Heart right ventricle (tissue), 16 donors: ENCODE measurements around the gene FAM234A. TPM values are rescaled to one million over a fixed set of nuclear protein-coding genes. Genes with fewer than 3 reads are reported as not detected.

Source experiments
- ATAC-seq, 8 donors: fragments of 200-7000 bp; cut with Tn5 transposase; one replicate each; pipeline ENCODE4 v1.9.1; 2020; ENCODE audit warnings: mild to moderate bottlenecking in 8 of 8, moderate library complexity in 8 of 8, moderate number of reproducible peaks in 1 of 8
- DNase-seq, 2 donors: peaks; one replicate each; pipeline ENCODE4 v3.0.0-alpha.2; 2020
- H3K27ac ChIP-seq, 10 donors: fragments of 200-600 bp; sonication (generic) in 2 of 10; one replicate each; pipeline versions ENCODE4 v1.5.0 to v1.8.0; 2020 to 2022; ENCODE audit warnings: mild to moderate bottlenecking in 3 of 10
- H3K27me3 ChIP-seq, 7 donors: fragments of 200-600 bp; one replicate each; pipeline ENCODE4 v1.8.0; 2021 to 2022; ENCODE audit warnings: mild to moderate bottlenecking in 2 of 7
- H3K36me3 ChIP-seq, 9 donors: fragments of 200-600 bp; sonication (generic) in 1 of 9; one replicate each; pipeline versions ENCODE4 v1.5.0 to v1.8.0; 2020 to 2022; ENCODE audit warnings: mild to moderate bottlenecking in 2 of 9
- H3K4me1 ChIP-seq, 9 donors: fragments of 200-600 bp; sonication (generic) in 1 of 9; one replicate each; pipeline versions ENCODE4 v1.5.0 to v1.8.0; 2020 to 2022; ENCODE audit warnings: mild to moderate bottlenecking in 4 of 9
- H3K4me3 ChIP-seq, 10 donors: fragments of 200-600 bp; sonication (generic) in 2 of 10; one replicate each; pipeline versions ENCODE4 v1.5.0 to v1.8.0; 2020 to 2022; ENCODE audit warnings: mild to moderate bottlenecking in 7 of 10, moderate library complexity in 2 of 10
- H3K9me3 ChIP-seq, 11 donors: fragments of 200-600 bp in 10 of 11; sonication (generic) in 2 of 11; one replicate each; pipeline versions ENCODE4 v1.5.0 to v1.8.0; 2013 to 2022; ENCODE audit warnings: mild to moderate bottlenecking in 2 of 11, control low read depth in 1 of 11, moderate library complexity in 1 of 11
- CTCF ChIP-seq, 9 donors: fragments of 200-600 bp; sonication (generic) in 2 of 9; IDR thresholded peaks; one replicate each; pipeline versions ENCODE4 v1.5.0 to v1.8.0; 2021 to 2022; ENCODE audit warnings: antibody characterized with exemption in 9 of 9, mild to moderate bottlenecking in 5 of 9, moderate library complexity in 1 of 9
- WGBS, 2 donors: extraction: QIAGEN DNeasy Blood & Tissue Kit; methylation state at CpG; one replicate each; pipeline ENCODE4 v1.1.7; 2013; ENCODE audit warnings: inconsistent platforms in 1 of 2; 5-methylcytosine and 5-hydroxymethylcytosine counted together
- intact Hi-C, 10 donors: fragments of 100-400 bp; cut with DNase I; formaldehyde crosslinking; loops; one replicate each; pipeline versions ENCODE4 v1.11.1 to v1.14.2; 2022
- polyA plus RNA-seq, 2 donors: library from polyadenylated mRNA; stranded (reverse); fragments of 200-250 nt; gene quantifications; one replicate each; pipeline ENCODE4 v1.2.3, GENCODE V29; 2013
- total RNA-seq, 10 donors: library from RNA; stranded (reverse); fragmentation: NEBNext Ultra II Directional in 3 of 10; extraction: Animal tissue kit (Norgen Biotek cat#: 25700) in 3 of 10; gene quantifications; one replicate each; pipeline versions ENCODE4 v1.2.1 to v1.2.4, GENCODE V29; 2021 to 2023
- donor health status: Arrhythmogenic right ventricular cardiomyopathy.
- donor health status: ischemic (EF 13 %, LVEDD 7.1; RV severe dilation, severe dysfunction).
- donor health status: healthy with polysubstance abuse.
- donor health status: DM: no; HTN: yes; CAD: no.
- donor health status: DM: no; HTN: no; CAD: no.
- donor health status: ischemic (EF 25% LVEDD 6.9; RV normal size, moderate dysfunction).
- donor health status: ischemic (EF 25% LVEDD 5.7; RV mildly dilated, moderate dysfunction).
- donor health status: healthy.
- donor health status: DM: yes; HTN: yes; CAD: no.
- donor health status: Ischemic cardiomyopathy.
- donor health status: ischemic (EF 35%, LVEDD 5.7; RV mildly dilated, moderate dysfunction).
- donor health status: nonischemic (EF 11% LVEDD 7.7; RV severe dilation, severe dysfunction).
- donor health status: DM: yes; HTN: yes; CAD: no.
- donor health status: PGD.
- donor health status: ischemic (EF 29% LVEDD 5.4; RV normal size, mild dysfunction).
- donor health status: nonischemic (EF 23%, LVEDD 6.1; RV moderate dilation, normal function).

Gene FAM234A
- total and polyA plus RNA-seq, 12 donors: 70.5 to 200 (median 154) TPM

- H3K4me1 ChIP-seq: no peaks in the 10 kb centered on the region
- H3K36me3 ChIP-seq: peaks cover 0 to 79% (median 6%) of the 10 kb centered on the region in 9 donors
- whole genome bisulfite sequencing, 2 donors: 90% methylated on average over 43 of the region's 43 CpGs
- no peak overlapping the region for H3K27ac ChIP-seq
- intact Hi-C loops: no loop called here
- peak in 3 of 9 donors; percentile 16 to 24 (median 17) for TF ChIP-seq CTCF (IDR thresholded peaks at IDR 0.05)
- ATAC-seq: peak in 2 of 8 donors; percentile 40 to 50
- no peaks in the 10 kb centered on the region for H3K27me3 ChIP-seq
- no peak for DNase-seq
- H3K9me3 ChIP-seq: no peaks in the 10 kb centered on the region
- no peak overlapping the region for H3K4me3 ChIP-seq
These were observed 69.3 kb downstream of the FAM234A start for GRCh38 chr16:303760-304505.

- no peak for TF ChIP-seq CTCF (IDR thresholded peaks at IDR 0.05)
- no peak overlapping the region for H3K4me3 ChIP-seq
- WGBS, 2 donors: 90 to 92% methylated on average over 19 of the region's 19 CpGs
- no peak for ATAC-seq
- intact Hi-C loops: loop anchor here in 1 of 10 donors (5.0 kb wide), 1 partner anchor 821 kb away; no protein-coding TSS in a partner anchor
- no peaks in the 10 kb centered on the region for H3K9me3 ChIP-seq
- H3K4me1 ChIP-seq: no peaks in the 10 kb centered on the region
- peaks cover 0 to 83% (median 11%) of the 10 kb centered on the region in 9 donors for H3K36me3 ChIP-seq
- no peak for DNase-seq
- H3K27ac ChIP-seq: no peak overlapping the region
- no peaks in the 10 kb centered on the region for H3K27me3 ChIP-seq
These were observed 71.5 kb downstream of the FAM234A start for GRCh38 chr16:305916-306626.

GRCh38 chr16:306911-307370 lies 72.3 kb downstream of the FAM234A start:
- Histone ChIP-seq H3K36me3 (peaks cover 0 to 83% (median 11%) of the 10 kb centered on the region in 9 donors), H3K4me3 (no peak overlapping the region)
- intact Hi-C loops: loop anchor here in 1 of 10 donors (5.0 kb wide), 1 partner anchor 820 kb away; no protein-coding TSS in a partner anchor

More at GRCh38 chr16:306911-307370, 72.3 kb downstream of the FAM234A start:
- WGBS, 2 donors: 89 to 90% methylated on average over 17 of the region's 17 CpGs
- Histone ChIP-seq H3K27ac (no peak overlapping the region), H3K9me3 (no peaks in the 10 kb centered on the region), H3K27me3 (no peaks in the 10 kb centered on the region), H3K4me1 (no peaks in the 10 kb centered on the region)
- DNase-seq (no peak), ATAC-seq (no peak)
- TF ChIP-seq CTCF (IDR thresholded peaks at IDR 0.05): no peak
